ENCODE data around the gene PSIP1.
"Not testable (repeated sequence)": the region's sequence is repeated elsewhere in the genome, so short reads cannot be mapped to it uniquely, and the experiment has no call there.

Gene PSIP1

DNA sequence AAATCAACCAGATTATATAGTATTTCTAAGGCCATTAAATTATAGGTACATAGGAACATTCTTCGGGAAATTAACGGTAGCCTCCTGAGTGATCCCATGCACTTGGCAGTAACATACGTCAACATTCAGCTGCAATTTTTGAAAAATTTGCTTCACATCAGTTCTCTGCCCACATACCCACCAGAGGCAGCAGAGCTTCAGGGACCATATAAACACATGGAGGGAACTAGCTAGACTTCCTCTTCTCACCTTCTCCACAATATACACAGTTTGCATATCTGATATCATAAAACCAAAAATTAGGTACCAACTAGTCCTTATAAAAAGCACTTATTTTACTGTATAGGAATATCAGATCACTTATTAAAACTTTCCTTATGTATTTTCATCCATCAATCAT is 4.8 kb downstream of the PSIP1 start:
- DNase-seq (ENCODE audit: low read depth in 1 of 2, low spot score in 1 of 2): no peak

DNA sequence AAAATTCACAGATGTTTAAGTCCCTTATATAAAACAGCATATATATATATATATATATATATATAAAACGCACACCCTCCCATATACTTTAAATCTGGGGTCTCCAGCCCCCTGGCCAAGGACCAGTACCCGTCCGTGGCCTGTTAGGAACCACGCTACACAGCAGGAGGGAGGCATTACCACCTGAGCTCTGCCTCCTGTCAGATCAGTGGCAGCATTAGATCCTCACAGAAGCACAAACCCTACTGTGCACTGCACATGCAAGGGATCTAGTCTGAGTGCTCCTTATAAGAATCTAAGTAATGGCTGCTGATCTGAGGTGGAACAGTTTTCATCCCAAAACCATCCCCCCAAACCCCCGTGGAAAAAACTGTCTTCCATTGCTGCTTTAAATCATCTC is 9.0 kb downstream of the PSIP1 start:
- no peak for DNase-seq (ENCODE audit: low read depth in 1 of 2, low spot score in 1 of 2)

DNA sequence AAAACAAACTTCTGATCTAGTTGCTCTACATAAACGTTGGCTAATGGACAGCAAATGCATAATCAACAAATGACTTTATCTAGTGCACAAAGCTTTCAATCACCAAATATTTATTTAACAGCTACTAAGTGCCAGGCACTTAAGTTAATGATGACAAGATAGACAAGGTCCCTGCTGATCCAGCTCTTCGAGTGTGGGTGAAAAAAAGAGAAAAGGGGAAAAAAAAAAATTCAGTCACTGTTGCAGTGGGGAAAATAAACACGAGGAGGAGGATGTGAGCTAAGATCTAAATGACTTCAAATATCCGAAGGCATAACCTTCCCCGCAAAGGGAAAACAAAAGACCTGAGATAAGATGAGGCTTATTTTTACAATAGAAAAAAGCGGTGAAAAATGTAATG is 9.6 kb downstream of the PSIP1 start:
- no peak for DNase-seq (ENCODE audit: low read depth in 1 of 2, low spot score in 1 of 2)

DNA sequence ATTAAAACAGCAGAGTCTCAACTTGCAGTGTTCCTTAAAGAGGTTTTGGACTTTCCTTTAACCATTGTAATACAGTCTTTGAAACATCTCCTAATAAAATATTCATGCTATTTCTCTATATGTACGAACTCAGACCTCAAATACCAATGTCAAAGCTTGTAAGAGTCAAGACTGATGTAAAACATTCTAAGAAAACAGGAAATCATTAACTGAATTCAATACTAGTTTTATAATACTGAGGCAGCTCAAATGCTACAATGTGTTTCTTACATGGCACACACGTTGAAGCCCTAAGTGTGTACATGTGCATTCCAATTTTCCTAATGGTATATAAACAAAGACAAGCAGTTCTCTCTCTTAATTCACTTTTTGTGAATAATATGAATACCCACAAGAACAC is 11.6 kb downstream of the PSIP1 start:
- no peak for DNase-seq (ENCODE audit: low read depth in 1 of 2, low spot score in 1 of 2)

DNA sequence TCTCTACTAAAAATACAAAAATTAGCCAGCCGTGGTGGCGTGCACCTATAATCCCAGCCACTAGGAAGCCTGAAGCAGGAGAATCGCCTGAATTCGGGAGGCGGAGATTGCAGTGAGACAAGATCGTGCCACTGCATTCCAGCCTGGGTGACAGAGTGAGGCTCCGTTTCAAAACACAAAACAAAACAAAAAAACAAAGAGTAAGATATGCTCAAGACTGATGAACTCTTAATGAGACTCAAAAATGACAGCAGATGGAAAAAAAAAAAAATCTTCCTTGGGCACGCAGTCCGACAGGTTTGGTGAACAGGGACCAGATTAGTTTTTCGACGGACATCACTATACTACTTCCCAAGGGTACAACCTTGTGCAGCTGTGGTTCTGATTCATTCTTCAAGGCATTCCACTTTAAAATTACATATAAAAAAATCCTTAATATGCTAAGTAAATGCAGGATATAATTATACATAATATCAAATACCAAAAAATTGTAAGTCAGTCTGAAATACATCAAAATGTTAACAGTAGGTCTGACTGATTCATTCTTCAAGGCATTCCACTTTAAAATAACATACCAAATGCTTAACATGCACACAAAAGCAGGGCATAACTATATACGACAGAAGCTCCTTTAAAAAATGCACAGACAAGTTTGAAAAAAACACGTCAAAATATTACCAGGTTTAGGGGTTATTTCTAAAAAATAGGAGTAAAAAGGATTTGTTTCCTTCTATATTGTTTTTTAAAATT is 12.3 kb downstream of the PSIP1 start:
- no peak for DNase-seq (ENCODE audit: low read depth in 1 of 2, low spot score in 1 of 2)

DNA sequence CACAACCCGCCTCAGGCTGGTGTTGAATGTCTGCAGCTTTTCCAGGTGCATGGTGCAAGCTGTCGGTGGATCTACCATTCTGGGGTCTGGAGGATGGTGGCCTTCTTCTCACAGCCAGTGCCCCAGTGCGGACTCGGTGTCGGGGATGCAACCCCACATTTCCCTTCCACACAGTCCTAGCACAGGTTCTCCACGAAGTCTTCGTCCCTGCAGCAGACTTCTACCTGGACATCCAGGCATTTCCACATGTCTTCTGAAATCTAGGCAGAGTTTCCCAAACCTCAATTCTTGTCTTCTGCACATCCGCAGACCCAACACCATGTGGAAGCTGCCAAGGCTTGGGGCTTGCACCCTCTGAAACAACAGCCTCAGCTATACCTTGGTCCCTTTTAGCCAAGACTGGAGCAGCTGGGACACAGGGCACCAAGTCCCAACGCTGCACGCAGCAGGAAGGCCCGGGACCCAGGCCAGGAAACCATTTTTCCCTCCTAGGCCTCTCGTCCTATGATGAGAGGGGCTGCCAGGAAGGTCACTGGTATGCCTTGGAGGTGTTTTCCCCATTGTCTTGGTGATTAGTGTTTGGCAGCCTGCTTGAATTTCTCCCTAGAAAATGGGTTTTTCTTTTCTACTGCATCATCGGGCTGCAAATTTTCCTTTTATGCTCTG is 18.2 kb downstream of the PSIP1 start:
- no peak for DNase-seq (ENCODE audit: low read depth in 1 of 2, low spot score in 1 of 2)

DNA sequence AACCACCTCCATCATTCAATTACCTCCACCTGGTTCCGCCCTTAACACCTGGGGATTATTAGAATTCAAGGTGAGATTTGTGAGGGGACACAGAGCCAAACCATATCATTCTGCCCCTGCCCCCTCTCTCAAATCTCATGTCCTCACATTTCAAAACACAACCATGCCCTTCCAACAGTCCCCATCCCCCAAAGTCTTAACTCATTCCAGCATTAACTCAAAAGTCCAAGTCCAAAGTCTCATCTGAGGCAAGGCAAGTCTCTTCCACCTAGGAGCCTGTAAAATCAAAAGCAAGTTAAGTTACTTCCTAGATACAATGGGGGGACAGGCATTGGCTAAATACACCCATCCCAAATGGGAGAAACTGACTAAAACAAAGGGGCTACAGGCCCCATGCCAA is 18.8 kb downstream of the PSIP1 start:
- DNase-seq (ENCODE audit: low read depth in 1 of 2, low spot score in 1 of 2): no peak

DNA sequence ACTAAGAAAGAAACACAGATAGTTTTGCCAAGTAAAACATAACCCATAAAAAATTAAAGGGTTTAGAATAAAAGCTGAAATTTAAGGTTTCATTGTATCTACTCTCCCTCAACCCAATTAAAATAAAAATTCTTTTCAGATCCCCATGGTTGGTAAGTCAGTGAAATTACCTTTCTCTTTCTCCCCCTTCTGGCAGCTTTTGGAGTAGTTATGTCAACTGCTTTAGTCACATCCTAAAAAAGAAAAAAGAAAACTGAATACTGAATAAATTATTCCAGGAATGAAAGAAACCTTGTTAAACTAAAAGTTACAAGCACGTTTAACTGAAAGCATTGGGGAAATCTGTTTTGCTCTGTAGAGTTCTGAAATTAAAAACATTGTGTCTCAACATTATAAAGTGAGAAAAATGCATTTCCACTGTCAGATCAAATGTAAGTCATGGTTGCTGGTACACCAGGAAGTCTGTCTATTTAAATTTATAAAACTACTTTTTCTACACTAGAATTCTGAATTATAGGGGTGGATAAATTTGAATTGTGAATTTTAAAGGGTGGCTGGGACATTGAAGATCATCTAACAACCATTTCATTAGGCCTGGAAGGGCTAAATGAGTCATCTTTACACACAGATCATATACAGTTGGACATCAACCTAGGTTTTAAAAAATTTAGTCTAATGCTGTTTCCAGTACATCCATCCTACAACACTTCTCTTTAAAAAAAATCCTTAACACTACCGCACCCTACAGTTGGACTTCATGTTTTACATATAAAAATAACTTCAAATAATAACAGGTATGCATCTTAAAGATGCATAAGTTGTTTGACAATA is 24.7 kb downstream of the PSIP1 start:
- DNase-seq (ENCODE audit: low read depth in 1 of 2, low spot score in 1 of 2): no peak

DNA sequence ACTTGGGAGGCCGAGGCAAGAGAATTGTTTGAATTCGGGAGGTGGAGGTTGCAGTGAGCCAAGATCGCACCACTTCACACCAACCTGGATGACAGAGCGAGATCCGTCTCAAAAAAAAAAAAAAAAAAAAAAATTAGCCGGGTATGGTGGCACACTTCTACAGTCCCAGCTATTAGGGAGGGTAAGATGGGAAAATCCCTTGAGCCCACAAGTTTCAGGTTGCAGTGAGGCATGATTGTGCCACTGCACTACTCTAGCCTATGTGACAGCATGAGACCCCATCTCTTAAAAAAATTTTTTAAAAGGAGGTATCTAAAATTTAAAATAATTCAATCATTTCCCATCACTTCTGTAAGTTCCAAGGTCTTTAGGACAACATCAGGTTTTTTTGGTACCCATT is 26.0 kb downstream of the PSIP1 start:
- no peak for DNase-seq (ENCODE audit: low read depth in 1 of 2, low spot score in 1 of 2)

DNA sequence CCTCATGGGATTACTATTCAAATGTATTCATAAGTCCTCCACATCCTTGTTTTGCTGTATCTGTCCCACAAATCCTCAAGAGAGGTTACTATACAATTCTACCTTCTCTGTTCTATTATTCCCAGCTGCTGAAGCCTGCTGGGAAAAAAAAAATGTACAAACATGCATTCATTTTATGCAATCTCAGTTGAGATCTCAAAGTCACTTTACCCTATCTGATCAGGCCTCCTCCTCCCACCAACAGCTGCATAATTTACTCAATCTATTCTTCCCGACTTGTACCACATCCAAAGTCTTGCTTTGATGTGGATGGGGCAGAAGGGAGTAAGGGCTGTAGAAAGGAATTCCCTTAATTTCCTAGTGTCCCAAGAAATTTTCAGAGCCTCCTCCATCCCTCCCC is 28.6 kb downstream of the PSIP1 start:
- no peak for DNase-seq (ENCODE audit: low read depth in 1 of 2, low spot score in 1 of 2)

DNA sequence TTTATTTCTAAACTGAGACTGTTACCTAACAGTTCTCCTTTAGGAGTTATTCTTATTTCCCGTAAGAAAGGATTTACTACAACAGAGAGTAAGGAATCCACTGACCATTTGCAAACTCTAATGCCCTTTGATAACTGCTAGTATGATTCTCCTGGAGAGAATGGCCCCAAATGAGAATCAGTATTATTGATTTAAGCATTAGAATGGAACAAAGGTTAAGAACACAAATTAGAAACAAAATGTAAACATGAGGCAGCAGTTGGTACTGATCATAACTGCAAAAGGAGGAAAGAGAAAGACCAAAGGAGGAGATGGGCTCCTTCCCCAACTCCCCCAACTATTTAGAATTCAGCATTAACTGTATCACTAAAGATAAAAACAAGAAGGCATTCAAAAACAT is 30.7 kb downstream of the PSIP1 start:
- DNase-seq (ENCODE audit: low read depth in 1 of 2, low spot score in 1 of 2): no peak

DNA sequence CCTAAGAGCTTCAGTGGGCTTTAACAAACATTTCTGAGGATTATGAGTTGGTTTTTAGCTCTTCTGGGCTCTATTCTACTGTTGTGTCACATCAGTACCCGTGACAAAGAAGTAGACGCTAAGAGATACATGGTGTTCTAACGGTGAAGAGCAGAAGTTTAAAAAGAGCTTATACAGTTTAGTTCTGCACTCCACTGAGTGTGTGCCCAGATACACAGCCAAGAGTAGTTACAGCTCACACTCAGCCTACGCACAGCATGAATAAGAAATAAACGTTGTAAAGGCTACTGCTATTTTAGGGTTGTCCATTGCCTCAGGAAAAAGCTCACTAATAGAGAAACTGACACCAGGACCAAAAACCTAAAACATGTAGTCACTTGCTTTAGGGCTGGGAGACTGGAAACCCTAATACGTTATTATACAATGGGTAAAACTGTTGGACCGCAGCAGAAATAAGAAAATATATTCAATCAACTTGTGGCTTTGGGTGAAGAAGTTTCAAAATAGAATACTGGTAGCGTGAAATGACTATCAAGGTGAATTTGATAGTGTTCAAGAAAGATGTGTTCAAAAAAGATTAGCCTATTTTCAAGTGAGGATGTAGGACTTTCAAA is 34.7 kb downstream of the PSIP1 start:
- no peak for DNase-seq (ENCODE audit: low read depth in 1 of 2, low spot score in 1 of 2)

DNA sequence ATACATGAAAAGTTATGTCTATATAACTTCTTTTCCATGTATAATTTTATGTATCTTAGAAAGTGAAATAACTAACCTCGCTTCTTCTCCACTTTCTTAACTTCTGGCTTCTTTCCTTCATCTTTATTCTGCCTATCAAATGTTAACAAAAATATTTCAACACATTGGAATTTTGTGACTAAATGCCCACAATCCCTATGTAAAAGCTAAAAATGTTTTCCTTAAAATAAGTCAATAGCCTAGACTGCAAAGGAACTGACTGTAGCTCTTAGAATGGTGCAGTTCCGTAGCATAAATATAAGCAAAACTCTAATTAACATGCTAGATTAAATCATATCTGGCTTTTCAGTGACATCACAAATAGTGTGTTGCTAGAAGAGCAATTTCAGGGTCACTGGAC is 40.9 kb downstream of the PSIP1 start:
- no peak for DNase-seq (ENCODE audit: low read depth in 1 of 2, low spot score in 1 of 2)

DNA sequence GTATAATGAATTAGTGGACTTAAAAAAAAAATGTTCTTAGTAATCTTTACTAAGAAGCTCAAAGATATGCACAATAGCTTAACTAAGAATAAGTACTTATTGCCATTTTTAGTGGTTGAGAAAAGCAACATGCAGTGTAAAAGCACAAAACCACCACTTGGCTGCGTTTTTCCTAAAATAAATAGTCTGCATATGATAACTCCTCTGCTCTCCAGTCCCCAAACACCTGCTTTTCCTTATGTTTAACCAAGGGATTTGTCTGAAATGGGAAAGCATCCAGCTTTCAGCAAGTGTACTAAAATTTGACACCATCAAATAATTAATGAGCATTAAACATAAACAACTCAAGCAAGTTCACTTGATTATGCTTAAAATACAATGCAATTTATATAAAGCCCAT is 41.4 kb downstream of the PSIP1 start:
- no peak for DNase-seq (ENCODE audit: low read depth in 1 of 2, low spot score in 1 of 2)

DNA sequence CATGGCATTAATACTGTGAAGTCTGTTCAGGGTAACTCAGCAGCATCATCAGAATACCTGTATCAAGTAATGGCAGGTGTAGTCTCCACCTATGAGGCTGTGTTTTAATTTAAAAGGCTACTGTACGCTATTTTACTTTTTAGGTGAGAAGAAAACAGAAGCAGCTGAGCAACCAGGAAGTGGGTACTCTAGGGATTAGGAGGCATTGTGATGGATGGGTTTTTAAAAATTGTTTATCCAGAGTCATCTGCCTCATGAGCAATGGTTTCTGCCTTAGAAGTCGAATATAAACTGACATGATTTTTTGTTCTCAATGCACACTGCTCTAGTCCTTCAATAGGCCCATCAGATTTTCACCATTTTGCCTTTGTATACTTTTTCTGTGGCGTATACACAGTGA is 42.6 kb downstream of the PSIP1 start:
- DNase-seq (ENCODE audit: low read depth in 1 of 2, low spot score in 1 of 2): no peak

DNA sequence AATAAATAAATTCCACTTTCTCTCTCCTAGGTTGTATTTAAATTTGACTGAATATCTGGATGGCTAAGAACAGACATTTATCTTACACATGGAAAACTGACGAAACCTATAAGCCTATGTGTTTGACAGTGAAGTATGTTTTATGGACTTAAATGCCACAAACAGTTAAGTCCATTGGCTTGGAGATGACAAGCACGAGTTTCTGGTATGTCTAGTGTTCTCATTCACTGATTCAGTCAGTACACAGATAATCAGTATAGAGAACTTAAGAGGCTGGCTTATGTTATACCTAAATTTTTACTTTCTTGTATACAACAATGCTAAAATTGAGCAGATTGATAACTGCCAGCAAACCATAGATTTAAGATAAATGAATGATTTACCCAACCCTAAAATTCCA is 49.2 kb downstream of the PSIP1 start:
- DNase-seq (ENCODE audit: low read depth in 1 of 2, low spot score in 1 of 2): no peak

DNA sequence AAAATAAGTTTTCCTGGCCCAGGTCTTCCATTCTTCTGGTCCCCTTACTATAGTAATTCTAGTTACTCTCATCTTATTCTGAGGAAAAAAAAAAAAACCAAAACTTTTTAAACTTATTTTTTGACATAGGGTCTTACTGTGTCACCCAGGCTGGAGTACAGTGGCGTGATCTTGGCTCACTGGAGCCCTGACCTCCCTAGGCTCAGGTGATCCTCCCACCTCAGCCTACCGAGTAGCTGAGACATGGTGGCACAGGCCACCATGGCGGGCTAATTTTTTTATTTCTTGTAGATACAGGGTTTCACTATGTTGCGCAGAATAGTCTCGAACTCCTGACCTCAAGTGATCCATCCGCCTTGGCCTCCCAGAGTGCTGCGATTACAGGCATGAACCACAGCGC is 49.7 kb downstream of the PSIP1 start:
- DNase-seq (ENCODE audit: low read depth in 1 of 2, low spot score in 1 of 2): no peak

DNA sequence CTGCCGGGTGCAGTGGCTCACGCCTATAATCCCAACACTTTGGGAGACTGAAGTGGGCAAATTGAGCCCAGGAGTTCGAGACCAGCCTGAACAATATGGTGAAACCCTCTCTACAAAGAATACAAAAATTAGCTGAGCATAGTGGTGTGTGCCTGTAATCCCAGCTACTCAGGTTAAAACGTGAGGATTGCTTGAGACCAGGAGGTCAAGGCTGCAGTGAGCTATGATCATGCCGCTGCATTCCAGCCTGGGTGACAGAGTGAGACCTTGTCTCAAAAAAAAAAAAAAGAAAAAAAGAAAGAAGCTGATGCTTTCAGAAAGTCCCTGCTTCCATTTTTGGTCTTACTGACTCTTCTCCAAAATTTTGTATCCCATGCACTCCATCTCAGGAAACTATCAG is 56.8 kb downstream of the PSIP1 start:
- DNase-seq (ENCODE audit: low read depth in 1 of 2, low spot score in 1 of 2): no peak

DNA sequence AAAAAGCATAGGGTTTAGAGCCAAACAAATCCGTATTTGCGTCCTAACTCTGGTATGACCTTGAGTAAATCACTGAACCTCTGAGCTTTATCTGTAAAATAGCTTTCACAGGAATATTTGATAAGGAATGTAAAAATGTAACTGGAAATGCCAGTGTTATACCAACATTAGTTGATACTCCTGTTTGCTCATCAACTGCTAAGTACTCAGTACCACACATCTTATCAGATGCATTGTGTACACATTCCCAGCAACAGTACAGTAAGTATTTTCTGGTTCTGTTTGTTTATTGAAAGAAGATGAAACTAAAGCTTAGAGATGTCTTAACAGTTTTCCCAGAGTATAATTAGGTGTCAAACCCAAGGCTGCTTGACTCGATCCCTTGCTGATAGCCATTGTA is 66.6 kb downstream of the PSIP1 start:
- DNase-seq (ENCODE audit: low read depth in 1 of 2, low spot score in 1 of 2): no peak

DNA sequence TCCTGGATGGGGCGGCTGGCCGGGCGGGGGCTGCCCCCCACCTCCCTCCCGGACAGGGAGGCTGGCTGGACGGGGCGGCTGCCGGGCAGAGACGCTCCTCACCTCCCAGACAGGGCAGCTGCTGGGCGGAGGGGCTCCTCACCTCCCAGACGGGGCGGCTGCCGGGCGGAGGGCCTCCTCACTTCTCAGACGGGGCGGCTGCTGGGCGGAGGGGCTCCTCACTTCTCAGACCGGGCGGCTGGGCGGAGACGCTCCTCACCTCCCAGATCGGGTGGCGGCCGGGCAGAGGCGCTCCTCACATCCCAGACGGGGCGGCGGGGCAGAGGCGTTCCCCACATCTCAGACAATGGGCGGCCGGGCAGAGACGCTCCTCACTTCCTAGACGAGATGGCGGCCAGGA is 68.5 kb downstream of the PSIP1 start:
- not testable (repeated sequence) for DNase-seq (ENCODE audit: low read depth in 1 of 2, low spot score in 1 of 2)

DNA sequence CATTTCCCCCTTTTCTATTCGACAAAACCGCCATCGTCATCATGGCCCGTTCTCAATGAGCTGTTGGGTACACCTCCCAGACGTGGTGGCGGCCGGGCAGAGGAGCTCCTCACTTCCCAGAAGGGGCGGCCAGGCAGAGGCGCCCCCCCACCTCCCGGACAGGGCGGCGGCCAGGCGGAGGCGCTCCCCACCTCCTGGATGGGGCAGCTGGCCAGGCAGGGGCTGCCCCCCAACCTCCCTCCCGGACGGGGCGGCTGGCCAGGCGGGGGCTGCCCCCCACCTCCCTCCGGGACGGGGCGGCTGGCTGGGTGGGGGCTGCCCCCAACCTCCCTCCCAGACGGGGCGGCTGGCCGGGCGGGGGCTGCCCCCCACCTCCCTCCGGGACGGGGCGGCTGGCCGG is 68.9 kb downstream of the PSIP1 start:
- not testable (repeated sequence) for DNase-seq (ENCODE audit: low read depth in 1 of 2, low spot score in 1 of 2)

DNA sequence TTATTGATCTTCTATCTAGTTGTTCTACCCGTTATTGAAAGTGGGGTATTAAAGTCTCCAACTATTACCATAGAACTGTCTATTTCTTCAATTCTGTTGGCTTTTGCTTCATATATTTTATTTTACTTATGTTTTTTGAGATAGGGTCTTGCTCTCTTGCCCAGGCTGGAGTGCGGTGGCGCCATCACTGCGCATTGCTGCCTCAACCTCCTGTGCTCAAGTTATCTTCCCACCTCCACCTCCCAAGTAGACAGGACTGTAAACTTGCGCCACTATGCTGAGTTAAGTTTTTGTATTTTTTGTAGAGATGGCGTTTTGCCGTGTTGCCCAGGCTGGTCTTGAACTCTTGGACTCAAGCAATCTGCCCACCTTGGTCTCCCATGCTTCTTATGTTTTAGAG is 71.9 kb downstream of the PSIP1 start:
- DNase-seq (ENCODE audit: low read depth in 1 of 2, low spot score in 1 of 2): no peak

All from stimulated activated CD4-positive, alpha-beta T cell treated with anti-CD3 and anti-CD28 coated beads, Interleukin-15, amount 100 ng/mL, for 1 hour (primary cell).